Measurements from ENCODE around the gene ZNF653. TPM values are rescaled to one million over a fixed set of nuclear protein-coding genes. Genes with fewer than 3 reads are reported as not detected.

ZNF653 gene
- 10 to 100 TPM; 12.3 to 12.6 TPM for total RNA-seq
- polyA plus RNA-seq (2013, experiment 1 of 2), result 11.9 TPM
- polyA plus RNA-seq (2013, experiment 2 of 2), result 10.4 TPM
- long read RNA-seq, experiment 1, partial matches to known transcripts, result 1 of 2 reads
- long read RNA-seq, experiment 1, other reads (novel, unspliced or antisense), result 0 of 2 reads
- long read RNA-seq, experiment 2, transcript ZNF653-201 (9 exons, 2,240 nt), result major isoform, 5 of 10 reads
- long read RNA-seq, experiment 2, partial matches to known transcripts, result 3 of 10 reads
- long read RNA-seq, experiment 2, other reads (novel, unspliced or antisense), result 1 of 10 reads
- long read RNA-seq, experiment 3, result 0 reads
- long read RNA-seq, experiment 4, result 0 reads

GRCh38 chr19:11505504-11506100, at the start of gene ZNF653:
Gene ZNF653 (minus strand): TSS chr19:11505839. CDS start chr19:11505786, 53 bp downstream.
- peaks cover 7% of the 10 kb centered on the region for H3K4me1 Mint-ChIP-seq
- no peaks in the 10 kb centered on the region for H3K9me3 Mint-ChIP-seq
- Histone ChIP-seq H3K4me3 (ENCODE audit: low read length) (peak within 1 kb of the TSS; percentile 81), H3K9ac (ENCODE audit: extremely low read depth, low read length, poor library complexity, severe bottlenecking) (peak within 1 kb of the TSS; percentile 87), H3K9me3 (ENCODE audit: control insufficient read depth, low read length) (no peaks in the 10 kb centered on the region), H3K27ac (ENCODE audit: low read depth, low read length) (peak within 1 kb of the TSS; percentile 96), H3K27me3 (ENCODE audit: control insufficient read depth, insufficient read depth, low read length, poor library complexity, severe bottlenecking) (no peaks in the 10 kb centered on the region), H3K4me1 (ENCODE audit: control insufficient read depth, insufficient read depth, low read length) (no peaks in the 10 kb centered on the region), H3K36me3 (ENCODE audit: control insufficient read depth, insufficient read depth, low read length) (no peaks in the 10 kb centered on the region)
- DNase-seq, result peak; percentile 97
- peak within 1 kb of the TSS; percentile 72 for H3K4me3 Mint-ChIP-seq
- peak within 1 kb of the TSS; percentile 94 for H3K27ac Mint-ChIP-seq
- no peaks in the 10 kb centered on the region for H3K27me3 Mint-ChIP-seq (ENCODE audit: insufficient read depth)
- 0 to 1% methylated on average over 18 to 65 of the region's 65 CpGs for WGBS, 2 experiments (ENCODE audit: insufficient coverage in 1 of 2, insufficient read length in 1 of 2)
- H3K36me3 Mint-ChIP-seq (ENCODE audit: low read depth), result peaks cover 9% of the 10 kb centered on the region
- TF ChIP-seq CTCF (conservative IDR thresholded peaks at IDR 0.05), result no peak

- H3K4me3 Mint-ChIP-seq, result no peak overlapping the region
- Histone ChIP-seq H3K27me3 (ENCODE audit: control insufficient read depth, insufficient read depth, low read length, poor library complexity, severe bottlenecking) (no peaks in the 10 kb centered on the region), H3K4me1 (ENCODE audit: control insufficient read depth, insufficient read depth, low read length) (no peaks in the 10 kb centered on the region), H3K9me3 (ENCODE audit: control insufficient read depth, low read length) (no peaks in the 10 kb centered on the region), H3K4me3 (ENCODE audit: low read length) (no peak overlapping the region), H3K27ac (ENCODE audit: low read depth, low read length) (no peak overlapping the region), H3K9ac (ENCODE audit: extremely low read depth, low read length, poor library complexity, severe bottlenecking) (no peak overlapping the region), H3K36me3 (ENCODE audit: control insufficient read depth, insufficient read depth, low read length) (peaks cover 37% of the 10 kb centered on the region)
- TF ChIP-seq CTCF (conservative IDR thresholded peaks at IDR 0.05), result no peak
- 90 to 96% methylated on average over 4 to 6 of the region's 6 CpGs for WGBS, 2 experiments (ENCODE audit: insufficient coverage in 1 of 2, insufficient read length in 1 of 2)
- no peaks in the 10 kb centered on the region for H3K27me3 Mint-ChIP-seq (ENCODE audit: insufficient read depth)
- DNase-seq, result no peak
- H3K9me3 Mint-ChIP-seq, result no peaks in the 10 kb centered on the region
- peaks cover 19% of the 10 kb centered on the region for H3K36me3 Mint-ChIP-seq (ENCODE audit: low read depth)
- no peak overlapping the region for H3K27ac Mint-ChIP-seq
- H3K4me1 Mint-ChIP-seq, result peaks cover 8% of the 10 kb centered on the region
These were observed 49.6 kb upstream of the ZNF653 start for GRCh38 chr19:11555246-11555645.

- Mint-ChIP-seq H3K9me3 (no peaks in the 10 kb centered on the region), H3K27ac (no peak overlapping the region), H3K27me3 (ENCODE audit: insufficient read depth) (no peaks in the 10 kb centered on the region), H3K4me1 (peaks cover 6% of the 10 kb centered on the region), H3K36me3 (ENCODE audit: low read depth) (peaks cover 21% of the 10 kb centered on the region), H3K4me3 (no peak overlapping the region)
- no peaks in the 10 kb centered on the region for H3K4me1 ChIP-seq (ENCODE audit: control insufficient read depth, insufficient read depth, low read length)
- no peaks in the 10 kb centered on the region for H3K27me3 ChIP-seq (ENCODE audit: control insufficient read depth, insufficient read depth, low read length, poor library complexity, severe bottlenecking)
- H3K27ac ChIP-seq (ENCODE audit: low read depth, low read length), result no peak overlapping the region
- DNase-seq, result no peak
- no peaks in the 10 kb centered on the region for H3K9me3 ChIP-seq (ENCODE audit: control insufficient read depth, low read length)
- peaks cover 44% of the 10 kb centered on the region for H3K36me3 ChIP-seq (ENCODE audit: control insufficient read depth, insufficient read depth, low read length)
- 94 to 98% methylated on average over 7 to 12 of the region's 12 CpGs for whole genome bisulfite sequencing, 2 experiments (ENCODE audit: insufficient coverage in 1 of 2, insufficient read length in 1 of 2)
- H3K4me3 ChIP-seq (ENCODE audit: low read length), result no peak overlapping the region
- no peak overlapping the region for H3K9ac ChIP-seq (ENCODE audit: extremely low read depth, low read length, poor library complexity, severe bottlenecking)
- TF ChIP-seq CTCF (conservative IDR thresholded peaks at IDR 0.05), result no peak
These were observed 48.5 kb upstream of the ZNF653 start for GRCh38 chr19:11554160-11554559.

All from endodermal cell (in vitro differentiated cells).